Tongue (tissue), 2 donors: ENCODE measurements around the gene TBC1D22A. TPM values are rescaled to one million over a fixed set of nuclear protein-coding genes. Genes with fewer than 3 reads are reported as not detected.
"Not testable (repeated sequence)": the region's sequence is repeated elsewhere in the genome, so short reads cannot be mapped to it uniquely, and the experiment has no call there.

ENCODE experiments used
- DNase-seq: peaks from one replicate; pipeline ENCODE4 v3.0.0-alpha.2; 2015
- total RNA-seq: library from RNA; depleted of rRNA; stranded (reverse); fragments of >200 nt; gene quantifications from one replicate; pipeline ENCODE4 v1.2.3, GENCODE V29; 2014

Gene TBC1D22A
- total RNA-seq, 1 donor from 2014 or later, result 14.3 TPM

DNA sequence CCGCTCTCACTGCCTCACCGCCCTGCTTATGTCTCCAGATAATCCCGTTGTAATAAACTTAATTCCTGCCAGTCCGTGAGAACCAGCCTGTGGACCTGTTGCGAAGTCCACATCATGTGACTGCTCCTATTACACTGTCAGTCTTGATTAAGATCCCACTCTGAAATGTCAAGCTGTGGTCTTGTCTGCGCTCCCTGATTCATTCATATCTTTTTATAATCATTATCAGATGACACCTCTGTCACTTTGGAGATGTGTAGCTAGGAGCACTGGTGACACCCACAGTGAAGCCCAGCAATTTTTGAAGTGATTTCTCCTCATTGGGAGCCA is 377.3 kb downstream of the TBC1D22A start:
- DNase-seq, result no peak

DNA sequence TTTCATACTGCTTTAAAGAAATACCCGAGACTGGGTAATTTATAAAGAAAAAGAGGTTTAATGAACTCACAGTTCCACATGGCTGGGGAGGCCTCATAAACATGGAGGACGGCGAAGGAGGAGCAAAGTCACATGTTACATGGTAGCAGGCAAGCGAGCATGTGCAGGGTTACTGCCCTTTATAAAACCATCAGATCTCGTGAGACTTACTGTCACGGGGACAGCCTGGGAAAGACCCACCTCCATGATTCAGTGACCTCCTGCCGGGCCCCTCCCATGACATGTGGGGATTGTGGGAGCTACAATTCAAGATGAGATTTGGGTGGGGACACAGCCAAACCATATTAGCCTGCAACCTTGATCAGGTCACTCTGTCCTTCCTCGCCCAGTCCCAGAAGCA is 378.5 kb downstream of the TBC1D22A start:
- not testable (repeated sequence) for DNase-seq

DNA sequence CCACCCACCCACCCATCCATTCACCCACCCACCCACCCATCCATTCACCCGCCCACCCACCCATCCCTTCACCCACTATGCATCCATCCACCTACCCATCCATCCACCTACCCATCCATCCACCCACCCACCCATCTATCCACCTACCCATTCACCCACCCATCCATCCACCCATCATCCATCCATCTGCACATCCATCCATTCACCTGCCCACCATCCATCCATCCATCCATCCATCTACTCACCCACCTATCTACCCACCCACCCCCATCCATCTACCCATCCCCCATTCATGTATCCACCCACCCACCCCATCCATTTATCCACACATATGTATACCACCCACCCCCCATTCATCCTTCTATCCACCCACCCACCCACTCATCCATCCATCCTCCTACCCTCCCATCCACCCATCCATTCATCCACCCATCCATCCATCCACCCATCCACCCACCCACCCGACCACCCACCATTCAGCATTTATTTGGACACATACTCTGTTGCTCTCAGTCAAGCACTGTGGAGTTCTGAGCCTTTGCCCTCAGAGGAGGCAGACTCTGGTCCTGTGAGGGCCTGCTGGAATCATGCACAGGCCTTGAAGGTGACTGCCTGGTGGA is 380.1 kb downstream of the TBC1D22A start:
- DNase-seq, result no peak

GRCh38 chr22:47143249-47143938 is 380.9 kb downstream of the TBC1D22A start:
- no peak for DNase-seq

DNA sequence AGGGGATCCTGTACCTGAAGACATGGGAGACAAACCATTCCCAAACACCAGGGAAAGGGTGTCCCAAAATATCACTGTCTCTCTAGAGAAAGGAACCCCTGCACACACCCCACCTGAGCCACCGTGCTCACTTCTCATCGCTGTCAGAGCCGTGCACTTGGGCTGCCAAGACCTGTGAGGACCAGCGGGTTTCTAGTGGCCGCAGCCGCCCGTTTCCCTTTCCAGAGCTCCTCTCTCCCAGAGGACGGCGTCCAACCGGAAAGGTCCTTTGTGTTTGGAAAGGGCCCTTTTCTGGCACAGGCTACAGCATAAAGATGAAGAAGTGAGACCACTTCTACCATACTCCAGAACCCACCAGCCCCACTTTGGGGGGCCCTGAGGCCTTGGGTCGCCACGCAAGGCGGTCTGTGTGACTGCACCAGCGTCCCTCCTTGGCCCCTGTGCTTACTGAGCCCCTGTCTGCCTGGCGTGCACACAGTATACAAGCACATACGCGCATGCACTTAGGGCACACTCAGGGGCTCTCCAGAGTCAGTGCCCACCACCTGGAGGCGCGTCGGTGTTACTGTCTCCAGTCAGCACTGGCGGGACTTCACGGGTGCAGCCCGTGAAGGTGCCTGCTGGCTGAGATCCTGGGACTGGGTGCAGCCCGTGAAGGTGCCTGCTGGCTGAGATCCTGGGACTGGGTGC is 381.8 kb downstream of the TBC1D22A start:
- no peak for DNase-seq

GRCh38 chr22:47144791-47145425 is 382.5 kb downstream of the TBC1D22A start:
- no peak for DNase-seq

DNA sequence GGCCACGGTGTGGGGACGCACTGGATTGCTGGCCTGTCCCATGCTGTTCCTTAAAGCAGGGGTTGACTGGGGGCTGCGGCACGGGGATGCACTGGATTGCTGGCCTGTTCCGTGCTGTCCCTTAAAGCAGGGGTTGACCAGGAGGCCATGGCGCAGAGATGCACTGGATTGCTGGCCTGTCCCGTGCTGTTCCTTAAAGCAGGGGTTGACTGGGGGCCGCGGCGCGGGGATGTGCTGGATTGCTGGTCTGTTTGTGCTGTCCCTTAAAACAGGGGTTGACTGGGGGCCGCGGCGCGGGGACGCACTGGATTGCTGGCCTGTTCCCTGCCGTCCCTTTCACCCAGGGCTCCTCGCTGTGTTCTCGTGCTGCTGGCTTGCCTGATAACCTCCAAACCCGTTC is 383.4 kb downstream of the TBC1D22A start:
- no peak for DNase-seq

- DNase-seq, result no peak
Measured at GRCh38 chr22:47146391-47146790, 383.9 kb downstream of the TBC1D22A start.

DNA sequence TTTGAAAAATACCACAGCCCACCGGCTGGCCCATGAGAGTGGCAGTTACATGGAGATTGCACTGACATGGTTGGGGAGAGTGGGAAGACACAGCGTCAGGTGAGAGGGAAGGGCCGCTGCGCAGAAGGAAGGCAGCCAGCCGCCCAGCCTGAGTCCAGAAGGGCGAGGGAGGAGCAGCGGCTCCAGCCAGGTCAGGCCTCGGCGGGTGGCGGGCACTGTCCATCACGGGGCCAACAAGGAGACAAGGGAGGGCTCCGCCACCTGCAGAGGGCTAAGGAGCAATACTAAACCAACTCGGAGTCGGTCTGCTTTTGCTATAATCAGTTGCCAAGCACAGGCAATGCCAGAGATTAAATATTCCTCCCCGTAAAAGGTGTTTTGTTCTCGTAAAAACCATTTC is 384.5 kb downstream of the TBC1D22A start:
- no peak for DNase-seq

DNA sequence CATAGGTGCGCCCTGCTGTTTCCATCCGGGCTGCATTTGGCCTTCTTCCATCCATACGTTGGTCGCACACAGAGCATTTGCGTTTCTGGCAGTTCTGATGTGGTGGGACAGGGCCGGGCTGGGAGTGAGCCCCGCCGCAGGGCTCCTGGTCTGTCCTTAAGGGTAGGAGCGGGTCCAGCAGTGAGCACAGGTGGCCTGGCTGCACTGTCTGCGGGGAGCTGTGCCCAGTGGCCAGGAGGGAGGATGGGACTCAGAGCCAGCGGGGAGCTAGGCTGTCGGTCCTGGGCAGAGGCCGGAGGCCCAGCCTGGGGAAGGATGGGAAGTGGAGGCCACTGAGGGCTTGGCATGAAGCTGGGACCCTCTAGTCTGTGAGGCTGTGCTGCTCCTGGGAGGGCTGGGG is 385.1 kb downstream of the TBC1D22A start:
- no peak for DNase-seq

GRCh38 chr22:47148510-47148909 is 386.1 kb downstream of the TBC1D22A start:
- no peak for DNase-seq

- DNase-seq, result no peak
Measured at GRCh38 chr22:47148956-47149728, 386.7 kb downstream of the TBC1D22A start.

DNA sequence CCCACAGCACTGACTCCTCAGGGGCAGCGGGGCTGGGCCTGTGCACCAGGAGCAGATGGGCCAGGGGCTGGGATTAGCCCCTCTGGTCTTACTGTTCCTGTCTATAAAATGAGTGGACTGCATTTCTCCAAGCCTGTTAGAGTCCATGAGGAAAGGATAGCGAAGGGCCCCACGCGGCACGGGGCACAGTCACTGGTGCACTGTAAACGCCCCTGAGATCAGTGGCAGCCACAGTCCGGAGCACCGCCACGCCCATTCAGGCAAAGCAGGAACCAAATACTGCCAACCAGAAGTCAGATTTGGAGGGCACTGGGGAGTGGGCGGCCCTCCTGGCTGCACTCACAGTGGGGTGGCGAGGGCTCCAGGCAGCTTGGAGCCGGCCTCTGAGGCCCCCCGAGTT is 387.5 kb downstream of the TBC1D22A start:
- no peak for DNase-seq

- DNase-seq, result no peak
Measured at GRCh38 chr22:47150426-47150825, 388.0 kb downstream of the TBC1D22A start.

DNA sequence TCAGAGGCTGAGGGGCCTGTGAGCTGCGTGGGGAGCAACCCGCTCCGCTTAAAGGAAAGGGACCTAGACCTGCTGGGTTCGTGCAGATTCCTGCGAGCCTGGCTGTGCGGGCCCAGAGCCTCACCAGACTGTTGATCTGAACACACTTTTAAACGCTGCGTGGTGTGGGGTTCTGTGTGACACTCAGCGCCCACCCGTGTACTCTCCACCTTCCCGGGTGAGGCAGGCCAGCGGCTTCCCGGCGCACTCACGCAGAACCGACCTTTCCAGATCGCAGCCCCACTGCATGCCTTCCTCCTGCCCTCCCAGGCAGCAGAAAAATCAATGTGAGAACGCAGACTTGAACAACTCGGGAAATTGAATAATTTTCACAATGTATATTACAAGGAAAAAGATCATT is 388.6 kb downstream of the TBC1D22A start:
- DNase-seq, result no peak

DNA sequence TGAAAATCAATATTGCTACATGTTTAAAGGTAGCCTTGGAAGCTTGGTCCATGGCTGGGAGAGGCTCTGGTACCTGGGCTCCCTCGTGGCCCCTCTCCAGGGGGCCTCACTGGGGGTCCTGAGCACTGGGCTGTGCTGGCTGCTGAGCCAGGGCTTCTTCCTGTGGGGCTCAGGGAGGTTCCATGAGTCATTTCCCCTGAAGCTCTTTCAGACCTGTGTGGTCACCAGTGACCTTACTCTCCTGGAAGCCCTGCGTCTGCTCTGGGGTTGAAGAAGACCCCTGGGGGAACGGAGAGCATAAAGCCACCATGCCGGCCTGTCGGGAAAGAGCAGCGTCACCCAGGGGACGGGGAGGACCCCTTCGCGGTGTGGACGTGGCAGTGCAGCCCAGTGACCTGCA is 389.0 kb downstream of the TBC1D22A start:
- DNase-seq, result no peak

DNA sequence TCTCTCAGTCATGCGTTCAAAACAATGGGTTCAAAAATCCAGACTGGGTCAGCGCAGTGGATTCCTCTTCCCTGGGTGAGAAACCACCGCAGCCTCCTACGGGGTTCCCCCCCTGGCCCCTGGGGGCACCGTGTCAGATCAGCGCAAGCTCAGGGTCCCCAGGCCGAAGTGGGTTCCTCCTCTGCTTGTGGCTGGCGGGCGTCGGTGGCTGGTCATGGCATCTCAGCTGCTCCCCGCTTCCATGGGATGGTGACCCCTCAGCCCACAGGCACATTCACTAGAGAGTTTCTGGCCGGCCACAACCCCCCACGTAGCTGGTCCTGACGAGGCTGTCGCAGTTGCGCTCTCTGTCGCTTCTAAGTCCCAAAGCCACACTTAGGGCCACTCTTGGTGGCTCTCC is 389.8 kb downstream of the TBC1D22A start:
- DNase-seq, result no peak

GRCh38 chr22:47152938-47153337 is 390.5 kb downstream of the TBC1D22A start:
- DNase-seq, result no peak

GRCh38 chr22:47153854-47154525 is 391.5 kb downstream of the TBC1D22A start:
- no peak for DNase-seq

GRCh38 chr22:47154621-47155081 is 392.2 kb downstream of the TBC1D22A start:
- DNase-seq, result peak; percentile 82

DNA sequence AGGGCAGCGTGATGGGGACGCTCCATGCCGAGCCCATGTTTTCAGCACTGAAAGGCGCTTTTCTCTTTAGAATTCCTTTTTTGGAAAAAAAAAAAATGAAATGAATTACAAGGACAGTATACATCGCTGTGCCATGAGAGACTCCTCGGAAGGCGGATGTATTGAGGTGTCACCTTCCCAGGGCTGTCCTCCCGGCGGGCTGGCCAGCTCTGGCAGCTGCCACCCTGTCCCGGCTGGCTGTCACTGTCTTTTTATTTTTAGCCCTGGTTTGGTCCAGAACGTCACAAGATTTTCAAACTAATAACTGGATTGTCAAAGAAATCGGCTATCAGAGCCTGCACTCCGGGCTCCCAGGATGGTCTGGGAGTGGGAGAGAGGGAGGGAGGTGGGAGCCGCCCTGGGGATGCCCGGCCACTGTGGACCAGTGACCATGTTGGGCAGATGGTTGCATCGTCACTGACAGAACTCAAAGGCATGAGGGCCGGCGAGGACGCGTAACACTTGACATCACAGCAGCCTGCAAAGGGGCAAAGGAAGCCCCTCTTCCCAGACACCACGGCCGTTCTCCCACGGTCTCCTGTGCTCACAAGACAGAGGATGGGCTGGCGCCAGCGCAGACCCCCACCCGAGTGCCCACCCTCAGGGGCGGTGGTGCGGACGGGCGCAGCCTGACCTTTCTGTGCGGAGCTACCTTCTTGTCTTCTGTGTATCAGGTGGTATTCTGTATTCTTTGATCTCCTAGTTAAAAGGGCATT is 392.9 kb downstream of the TBC1D22A start:
- DNase-seq, result peak; percentile 33
